ENCODE results near the gene CHEK1. TPM values are rescaled to one million over a fixed set of nuclear protein-coding genes. Genes with fewer than 3 reads are reported as not detected.

The CHEK1 gene
- total and polyA plus RNA-seq, 9 of the 15 experiments (the other 6 are each of a cell fraction or from before 2014, with no cell fraction given): 62.6 to 108 (median 87.5) TPM

GRCh38 chr11:125679837-125680236, 54.9 kb downstream of the CHEK1 start (continued):
- TF ChIP-seq GTF3C2 (IDR thresholded peaks at IDR 0.05; ENCODE audit: borderline replicate concordance, extremely low read depth, insufficient read length) (no peak), ZBTB1 (CRISPR knock-in tag; IDR thresholded peaks at IDR 0.05; ENCODE audit: borderline replicate concordance, low read depth) (no peak), SRSF3 (IDR thresholded peaks at IDR 0.05; ENCODE audit: insufficient read depth, low read length) (no peak)

- CTCF ChIA-PET (ENCODE audit: low intra/inter-chr PET ratio): no interaction called here
- no TSS peak for BruUV-seq (replicated peaks)
- Histone ChIP-seq H3K79me2 (ENCODE audit: control insufficient read depth, insufficient read depth, low read length) (no peaks in the 10 kb centered on the region), H3K9me1 (ENCODE audit: control insufficient read depth, insufficient read depth, low read length) (no peaks in the 10 kb centered on the region), H4K20me1 (replicated peaks; ENCODE audit: control insufficient read depth, insufficient read depth, low read length) (no peaks in the 10 kb centered on the region), H3K9ac (ENCODE audit: insufficient read depth in 1 of 2, low read depth in 2 of 2, low read length in 2 of 2) (no peak within 1 kb of the TSS), H3K4me3 (no peak within 1 kb of the TSS), H3K4me1 (replicated peaks in 1 of 2; ENCODE audit: control insufficient read depth in 2 of 2, insufficient read depth in 2 of 2, low read length in 2 of 2) (no peaks in the 10 kb centered on the region), H3K27me3 (ENCODE audit: control insufficient read depth in 2 of 2, insufficient read depth in 2 of 2, low read length in 2 of 2) (no peaks in the 10 kb centered on the region), H3K4me2 (ENCODE audit: insufficient read depth, low read length) (no peak within 1 kb of the TSS), H3K9me3 (replicated peaks; ENCODE audit: control insufficient read depth, insufficient read depth, low read depth, low read length) (no peaks in the 10 kb centered on the region), H2AFZ (ENCODE audit: low read depth, low read length) (no peak within 1 kb of the TSS), H3K27ac (ENCODE audit: extremely low read depth, low read depth, low read length) (no peak within 1 kb of the TSS), H3K36me3 (ENCODE audit: control insufficient read depth, insufficient read depth, low read length) (peaks cover 24% of the 10 kb centered on the region)
- intact Hi-C loops (cut with micrococcal nuclease): no loop called here
- ATAC-seq (no peak), FAIRE-seq (no peak), DNase-seq (ENCODE audit: extremely low read depth in 1 of 4, low spot score in 3 of 4) (no peak)
- TF ChIP-seq ZNF239 (CRISPR knock-in tag; IDR thresholded peaks at IDR 0.05) (no peak), PPARD (CRISPR knock-in tag; IDR thresholded peaks at IDR 0.05) (no peak), MBD2 (IDR thresholded peaks at IDR 0.05; ENCODE audit: borderline replicate concordance, low read depth) (no peak), IRF2 (CRISPR knock-in tag; IDR thresholded peaks at IDR 0.05) (no peak), ZNF395 (CRISPR knock-in tag; IDR thresholded peaks at IDR 0.05) (no peak), SMARCA5 (IDR thresholded peaks at IDR 0.05) (no peak), CBX1 (IDR thresholded peaks at IDR 0.05; ENCODE audit: low read depth) (no peak), RBBP5 (IDR thresholded peaks at IDR 0.05; ENCODE audit: borderline replicate concordance, insufficient read depth, low read length, poor library complexity, severe bottlenecking) (no peak), ZNF347 (CRISPR knock-in tag; IDR thresholded peaks at IDR 0.05; ENCODE audit: low read depth) (no peak), ZNF76 (CRISPR knock-in tag; IDR thresholded peaks at IDR 0.05; ENCODE audit: borderline replicate concordance) (no peak), CREB1 (IDR thresholded peaks at IDR 0.05) (no peak), CREB1 (CRISPR knock-in tag; IDR thresholded peaks at IDR 0.05) (no peak)
- WGBS (ENCODE audit: insufficient coverage, low coverage, missing lambda C conversion rate): 75% methylated on average over 1 of the region's 1 CpG
- in situ Hi-C loops (cut with MboI): no loop called here
- POLR2A ChIA-PET: interaction anchor here (1.8 kb wide), 1 partner anchor 29 kb away, joined by 4 read pairs; no protein-coding TSS in a partner anchor
Measured at GRCh38 chr11:125680747-125681146, 55.8 kb downstream of the CHEK1 start, which contains the start of gene ACRV1. Gene ACRV1, minus strand, starts transcription at chr11:125680847. Its CDS starts 67 bp downstream, at chr11:125680780.
